ENCODE results near the gene TGFBR1.

GRCh38 chr9:99108131-99108530, 3.2 kb downstream of the TGFBR1 start:
- TF ChIP-seq, protein P1, sequence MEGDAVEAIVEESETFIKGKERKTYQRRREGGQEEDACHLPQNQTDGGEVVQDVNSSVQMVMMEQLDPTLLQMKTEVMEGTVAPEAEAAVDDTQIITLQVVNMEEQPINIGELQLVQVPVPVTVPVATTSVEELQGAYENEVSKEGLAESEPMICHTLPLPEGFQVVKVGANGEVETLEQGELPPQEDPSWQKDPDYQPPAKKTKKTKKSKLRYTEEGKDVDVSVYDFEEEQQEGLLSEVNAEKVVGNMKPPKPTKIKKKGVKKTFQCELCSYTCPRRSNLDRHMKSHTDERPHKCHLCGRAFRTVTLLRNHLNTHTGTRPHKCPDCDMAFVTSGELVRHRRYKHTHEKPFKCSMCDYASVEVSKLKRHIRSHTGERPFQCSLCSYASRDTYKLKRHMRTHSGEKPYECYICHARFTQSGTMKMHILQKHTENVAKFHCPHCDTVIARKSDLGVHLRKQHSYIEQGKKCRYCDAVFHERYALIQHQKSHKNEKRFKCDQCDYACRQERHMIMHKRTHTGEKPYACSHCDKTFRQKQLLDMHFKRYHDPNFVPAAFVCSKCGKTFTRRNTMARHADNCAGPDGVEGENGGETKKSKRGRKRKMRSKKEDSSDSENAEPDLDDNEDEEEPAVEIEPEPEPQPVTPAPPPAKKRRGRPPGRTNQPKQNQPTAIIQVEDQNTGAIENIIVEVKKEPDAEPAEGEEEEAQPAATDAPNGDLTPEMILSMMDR (IDR thresholded peaks at IDR 0.05; ENCODE audit: low read depth, low read length, poor library complexity, severe bottlenecking): no peak
- no peak for TF ChIP-seq EZH2phosphoT487 (IDR thresholded peaks at IDR 0.05; ENCODE audit: borderline replicate concordance, low read length)

All from DOHH2 (cell line).